Endothelial cell of umbilical vein (primary cell): ENCODE results near the gene CLCN2. TPM values are rescaled to one million over a fixed set of nuclear protein-coding genes. Genes with fewer than 3 reads are reported as not detected.

Source experiments
- BruUV-seq: library from RNA; stranded (reverse); fragments of 400-500 nt; replicated peaks from 2 replicates; lab custom pipeline; 2021; lab: Mats Ljungman, UMichigan
- CTCF ChIA-PET: fragments of 300-600, 350-600 bp; sonication (Branson Sonifier 250); formaldehyde crosslinking; loops from one replicate; lab custom pipeline; 2021; ENCODE audit warnings: antibody characterized with exemption, inconsistent platforms; lab: Charles Lee
- POLR2A ChIA-PET: fragments of 300-600, 350-600 bp; sonication (Branson Sonifier 250); formaldehyde crosslinking; loops from one replicate; lab custom pipeline; 2021; ENCODE audit warnings: antibody characterized with exemption, inconsistent platforms; lab: Charles Lee
- DNase-seq: peaks from one replicate; pipeline ENCODE4 v3.0.0-alpha.2; 2011; ENCODE audit warnings: low read depth, low spot score
- FAIRE-seq: peaks from 2 replicates; lab custom pipeline; 2011; peaks lifted over from hg19 to GRCh38; lab: Jason Lieb, UNC
- H2AFZ ChIP-seq: 2 replicates; pipeline ENCODE4 v1.6.0; 2012; ENCODE audit warnings: low read depth, low read length, control low read depth, inconsistent platforms
- H3K27ac ChIP-seq: 2 replicates; pipeline ENCODE4 v1.5.1; 2011; ENCODE audit warnings: low read depth, mild to moderate bottlenecking, control low read depth, low read length, moderate library complexity; ENCODE audit not compliant: insufficient read depth
- H3K27me3 ChIP-seq, 2 experiments: 2 replicates each; pipeline versions ENCODE4 v1.6.0 to v1.6.1; 2011; ENCODE audit warnings: low read length in 2 of 2, mixed read lengths in 1 of 2; ENCODE audit not compliant: control insufficient read depth in 2 of 2, insufficient read depth in 2 of 2
- H3K36me3 ChIP-seq, 2 experiments: 2 replicates in 1 of 2; 3 replicates in 1 of 2; pipeline ENCODE4 v1.5.1; 2011; ENCODE audit warnings: low read length in 2 of 2, mild to moderate bottlenecking in 1 of 2, moderate library complexity in 1 of 2; ENCODE audit not compliant: control insufficient read depth in 2 of 2, insufficient read depth in 2 of 2; ENCODE audit errors: extremely low read depth in 1 of 2
- H3K4me1 ChIP-seq: 3 replicates; pipeline ENCODE4 v1.5.1; 2011; ENCODE audit warnings: mild to moderate bottlenecking, low read length; ENCODE audit not compliant: control insufficient read depth, insufficient read depth; ENCODE audit errors: extremely low read depth
- H3K4me2 ChIP-seq: 2 replicates; pipeline ENCODE4 v1.6.1; 2011; ENCODE audit warnings: low read length, control low read depth, mixed read lengths; ENCODE audit not compliant: insufficient read depth
- H3K4me3 ChIP-seq, 3 experiments: fragments of 200-600 bp in 1 of 3; sonication (generic), shearing (Covaris generic) in 1 of 3; replicated peaks in 1 of 3; 2 replicates each; pipeline ENCODE4 v1.5.1; 2011 to 2016; ENCODE audit warnings: control low read depth in 3 of 3, low read length in 3 of 3, mild to moderate bottlenecking in 2 of 3, inconsistent platforms in 1 of 3, low read depth in 1 of 3, moderate library complexity in 1 of 3; ENCODE audit not compliant: insufficient read depth in 1 of 3
- H3K79me2 ChIP-seq: 2 replicates; pipeline ENCODE4 v1.6.0; 2012; ENCODE audit warnings: low read length, inconsistent platforms; ENCODE audit not compliant: control insufficient read depth, insufficient read depth
- H3K9ac ChIP-seq: replicated peaks from 2 replicates; pipeline ENCODE3; 2011; ENCODE audit warnings: low read length, control low read depth; ENCODE audit not compliant: insufficient read depth; ENCODE audit errors: extremely low read depth
- H3K9me1 ChIP-seq: replicated peaks from 3 replicates; pipeline ENCODE4 v1.6.0; 2011; ENCODE audit warnings: mild to moderate bottlenecking, low read length; ENCODE audit not compliant: control insufficient read depth, insufficient read depth; ENCODE audit errors: extremely low read depth
- H3K9me3 ChIP-seq: replicated peaks from 2 replicates; pipeline ENCODE4 v1.5.1; 2012; ENCODE audit warnings: low read length, inconsistent platforms; ENCODE audit not compliant: control insufficient read depth, insufficient read depth
- H4K20me1 ChIP-seq: replicated peaks from 2 replicates; pipeline ENCODE3; 2011; ENCODE audit warnings: mild to moderate bottlenecking, low read length; ENCODE audit not compliant: control insufficient read depth, insufficient read depth; ENCODE audit errors: extremely low read depth
- EZH2 ChIP-seq: IDR thresholded peaks from 2 replicates; pipeline ENCODE4 v1.6.1; 2012; ENCODE audit warnings: borderline replicate concordance, low read depth, mild to moderate bottlenecking, moderate library complexity, low read length, inconsistent platforms; ENCODE audit not compliant: severe bottlenecking
- FOS ChIP-seq: IDR thresholded peaks from 2 replicates; pipeline ENCODE4 v1.6.1; 2011; ENCODE audit warnings: mild to moderate bottlenecking, low read length, moderate library complexity, borderline replicate concordance; ENCODE audit not compliant: insufficient read depth
- GATA2 ChIP-seq: IDR thresholded peaks from 2 replicates; pipeline ENCODE4 v1.7.0; 2011; ENCODE audit warnings: low read depth, mild to moderate bottlenecking, moderate library complexity, mixed read lengths, low read length; ENCODE audit not compliant: insufficient read length, insufficient read depth
- JUN ChIP-seq: IDR thresholded peaks from 2 replicates; pipeline ENCODE4 v1.6.1; 2011; ENCODE audit warnings: borderline replicate concordance, low read depth; ENCODE audit not compliant: insufficient read length, insufficient read depth
- MYC ChIP-seq: IDR thresholded peaks from one replicate; pipeline ENCODE4 v1.6.1; 2011; ENCODE audit warnings: mild to moderate bottlenecking, low read depth, low read length
- POLR2A ChIP-seq: IDR thresholded peaks from 2 replicates; pipeline ENCODE4 v1.6.1; 2012; ENCODE audit warnings: low read depth, mild to moderate bottlenecking, control low read depth, low read length
- POLR2AphosphoS5 ChIP-seq: IDR thresholded peaks from 2 replicates; pipeline ENCODE4 v1.6.1; 2012; ENCODE audit warnings: low read depth, mild to moderate bottlenecking, control low read depth, low read length, moderate library complexity; ENCODE audit not compliant: insufficient read depth
- dilution Hi-C: fragments of 300-500 bp; cut with MboI; formaldehyde crosslinking; loops from one replicate; pipeline ENCODE4 v1.15.0; 2019; ENCODE audit warnings: low sequenced_read_pairs; ENCODE audit not compliant: extremely low pct_ligation_motif_present
- intact Hi-C: fragments of 100-400 bp; cut with micrococcal nuclease; formaldehyde crosslinking; loops from one replicate; pipeline ENCODE4 v1.10.0; 2022
- polyA plus RNA-seq, 4 experiments: library from polyadenylated mRNA; depleted of rRNA in 3 of 4; stranded (reverse) in 3 of 4; unstranded in 1 of 4; fragments of >200 nt; gene quantifications; 2 replicates each; pipeline versions ENCODE4 v1.2.1 to v1.2.3, GENCODE V29; 2011 to 2012; ENCODE audit warnings: missing spikeins in 1 of 4
- total RNA-seq: library from RNA; stranded (reverse); gene quantifications from 2 replicates; pipeline ENCODE4 v1.2.3, GENCODE V29; 2021
- TF ChIP-seq, protein P1 (sequence below): IDR thresholded peaks from 2 replicates; pipeline ENCODE4 v1.6.1; 2011; ENCODE audit not compliant: insufficient read depth, insufficient read length
- TF ChIP-seq, protein P2 (sequence below), 2 donors: IDR thresholded peaks; 1 replicate in 1 of 2; 2 replicates in 1 of 2; pipeline ENCODE4 v1.5.1; 2011; ENCODE audit warnings: low read length in 2 of 2, mild to moderate bottlenecking in 2 of 2, moderate library complexity in 2 of 2, control low read depth in 1 of 2, inconsistent platforms in 1 of 2, low read depth in 1 of 2; ENCODE audit not compliant: insufficient read depth in 1 of 2; ENCODE audit errors: extremely low read depth in 1 of 2

CLCN2 gene
- total and polyA plus RNA-seq, 2 donors (not counting 3 experiments of a cell fraction or from before 2014, with no cell fraction given): 3.5 to 6.5 TPM

DNA sequence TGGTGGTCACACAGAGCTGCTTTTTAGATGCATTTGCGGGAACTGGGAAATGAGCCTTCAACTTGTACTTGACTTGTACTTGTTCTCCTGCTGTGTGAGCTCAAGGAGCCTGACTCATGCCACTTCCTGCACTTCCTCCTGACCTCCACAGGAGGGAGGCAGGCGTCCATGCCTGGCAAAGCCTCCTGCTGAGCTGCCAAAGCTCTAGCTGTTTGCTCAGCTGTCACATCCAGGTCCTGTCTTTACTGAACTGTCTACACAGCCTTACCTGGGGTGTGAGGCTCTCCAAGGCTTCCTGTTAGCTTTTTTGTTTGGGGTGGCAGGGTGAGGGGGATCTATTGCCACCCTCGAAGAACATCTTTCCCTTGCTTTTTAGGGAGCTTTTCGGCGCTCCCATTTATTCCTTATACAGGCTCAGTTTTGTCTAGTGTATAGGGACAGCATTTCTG lies 10.2 kb upstream of the CLCN2 start:
- DNase-seq (peak; percentile 92), FAIRE-seq (peak; percentile 97)
- no peaks in the 10 kb centered on the region for H4K20me1 ChIP-seq
- H3K9me3 ChIP-seq: no peaks in the 10 kb centered on the region
- peaks cover 3 to 5% of the 10 kb centered on the region in 2 experiments for H3K36me3 ChIP-seq
- H3K79me2 ChIP-seq: no peaks in the 10 kb centered on the region
- no peak overlapping the region for H2AFZ ChIP-seq
- no peak overlapping the region for H3K4me3 ChIP-seq
- no TSS peak for BruUV-seq
- H3K4me1 ChIP-seq: peaks cover 33% of the 10 kb centered on the region
- H3K27me3 ChIP-seq: peaks cover 7 to 10% of the 10 kb centered on the region in 2 experiments
- no peak overlapping the region for H3K9ac ChIP-seq
- H3K27ac ChIP-seq: no peak overlapping the region
- POLR2A ChIA-PET: interaction anchor here (1.5 kb wide), 1 partner anchor 142 kb away, joined by 4 read pairs; no protein-coding TSS in a partner anchor
- CTCF ChIA-PET: interaction anchor here (0.5 to 10.1 kb wide), 53 partner anchors 9 to 476 kb away, joined by 3 to 266 read pairs (median 6); partner anchors contain the start of genes CHRD, CLCN2, EPHB3 and FAM131A
- no peak overlapping the region for H3K4me2 ChIP-seq
- intact Hi-C loops: loop anchor here (1.0 to 10.0 kb wide), 5 partner anchors 46 to 403 kb away; no protein-coding TSS in a partner anchor
- dilution Hi-C loops: no loop called here
- TF ChIP-seq MYC: peak; percentile 19
- TF ChIP-seq POLR2AphosphoS5: peak; percentile 36
- TF ChIP-seq, protein P1, sequence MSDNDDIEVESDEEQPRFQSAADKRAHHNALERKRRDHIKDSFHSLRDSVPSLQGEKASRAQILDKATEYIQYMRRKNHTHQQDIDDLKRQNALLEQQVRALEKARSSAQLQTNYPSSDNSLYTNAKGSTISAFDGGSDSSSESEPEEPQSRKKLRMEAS: peak; percentile 16
- peak; percentile 30 for TF ChIP-seq JUN
- TF ChIP-seq, protein P2, sequence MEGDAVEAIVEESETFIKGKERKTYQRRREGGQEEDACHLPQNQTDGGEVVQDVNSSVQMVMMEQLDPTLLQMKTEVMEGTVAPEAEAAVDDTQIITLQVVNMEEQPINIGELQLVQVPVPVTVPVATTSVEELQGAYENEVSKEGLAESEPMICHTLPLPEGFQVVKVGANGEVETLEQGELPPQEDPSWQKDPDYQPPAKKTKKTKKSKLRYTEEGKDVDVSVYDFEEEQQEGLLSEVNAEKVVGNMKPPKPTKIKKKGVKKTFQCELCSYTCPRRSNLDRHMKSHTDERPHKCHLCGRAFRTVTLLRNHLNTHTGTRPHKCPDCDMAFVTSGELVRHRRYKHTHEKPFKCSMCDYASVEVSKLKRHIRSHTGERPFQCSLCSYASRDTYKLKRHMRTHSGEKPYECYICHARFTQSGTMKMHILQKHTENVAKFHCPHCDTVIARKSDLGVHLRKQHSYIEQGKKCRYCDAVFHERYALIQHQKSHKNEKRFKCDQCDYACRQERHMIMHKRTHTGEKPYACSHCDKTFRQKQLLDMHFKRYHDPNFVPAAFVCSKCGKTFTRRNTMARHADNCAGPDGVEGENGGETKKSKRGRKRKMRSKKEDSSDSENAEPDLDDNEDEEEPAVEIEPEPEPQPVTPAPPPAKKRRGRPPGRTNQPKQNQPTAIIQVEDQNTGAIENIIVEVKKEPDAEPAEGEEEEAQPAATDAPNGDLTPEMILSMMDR (IDR thresholded peaks at IDR 0.05; ENCODE audit: extremely low read depth in 1 of 2, insufficient read depth in 1 of 2, low read depth in 1 of 2, low read length in 2 of 2): peak; percentile 97
- TF ChIP-seq GATA2: no peak
- no peak for TF ChIP-seq EZH2
- peak; percentile 72 for TF ChIP-seq FOS
- TF ChIP-seq POLR2A: no peak
- H3K9me1 ChIP-seq: no peaks in the 10 kb centered on the region
